NCI-H1436 (cell line): ENCODE results near the gene ZNF385A.

Source experiments
- DNase-seq: peaks from one replicate; lab custom pipeline; 2025; lab: John Stamatoyannopoulos, UW

The ZNF385A gene

DNA sequence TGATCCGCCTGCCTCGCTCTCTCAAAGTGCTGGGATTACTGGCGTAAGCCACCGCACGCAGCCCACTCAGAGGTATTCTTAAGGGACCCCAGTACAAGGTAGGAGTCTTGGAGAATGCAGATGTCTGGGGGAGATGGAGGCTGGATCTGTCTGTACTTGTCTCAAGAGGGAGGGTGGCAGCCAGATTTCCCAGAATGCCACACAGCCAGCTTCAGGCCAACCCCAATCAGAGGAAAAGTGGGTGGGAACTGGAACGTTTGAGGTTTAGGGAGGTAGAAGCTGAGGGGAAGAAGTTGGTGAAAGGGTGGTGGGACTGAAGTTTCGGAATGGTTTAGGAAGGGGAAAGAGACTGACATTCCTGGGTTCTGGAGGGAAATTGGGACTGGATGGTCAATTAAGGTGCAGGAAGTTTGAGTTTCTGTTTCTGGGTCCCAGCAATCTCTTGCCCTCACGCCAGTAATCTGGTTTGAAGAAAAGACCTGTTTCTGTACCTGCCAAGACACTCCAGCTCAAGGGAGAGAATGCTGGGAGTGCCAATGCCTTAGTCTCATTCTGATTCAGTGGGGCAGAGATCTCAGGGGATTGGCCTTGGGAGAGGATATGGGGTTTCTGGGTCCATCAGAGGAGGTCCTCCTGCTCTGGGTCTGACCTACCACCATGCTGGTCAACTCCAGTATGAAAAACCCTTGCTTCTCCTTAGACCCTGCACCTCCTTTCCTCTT is 8.1 kb upstream of the ZNF385A start:
- no peak for DNase-seq

DNA sequence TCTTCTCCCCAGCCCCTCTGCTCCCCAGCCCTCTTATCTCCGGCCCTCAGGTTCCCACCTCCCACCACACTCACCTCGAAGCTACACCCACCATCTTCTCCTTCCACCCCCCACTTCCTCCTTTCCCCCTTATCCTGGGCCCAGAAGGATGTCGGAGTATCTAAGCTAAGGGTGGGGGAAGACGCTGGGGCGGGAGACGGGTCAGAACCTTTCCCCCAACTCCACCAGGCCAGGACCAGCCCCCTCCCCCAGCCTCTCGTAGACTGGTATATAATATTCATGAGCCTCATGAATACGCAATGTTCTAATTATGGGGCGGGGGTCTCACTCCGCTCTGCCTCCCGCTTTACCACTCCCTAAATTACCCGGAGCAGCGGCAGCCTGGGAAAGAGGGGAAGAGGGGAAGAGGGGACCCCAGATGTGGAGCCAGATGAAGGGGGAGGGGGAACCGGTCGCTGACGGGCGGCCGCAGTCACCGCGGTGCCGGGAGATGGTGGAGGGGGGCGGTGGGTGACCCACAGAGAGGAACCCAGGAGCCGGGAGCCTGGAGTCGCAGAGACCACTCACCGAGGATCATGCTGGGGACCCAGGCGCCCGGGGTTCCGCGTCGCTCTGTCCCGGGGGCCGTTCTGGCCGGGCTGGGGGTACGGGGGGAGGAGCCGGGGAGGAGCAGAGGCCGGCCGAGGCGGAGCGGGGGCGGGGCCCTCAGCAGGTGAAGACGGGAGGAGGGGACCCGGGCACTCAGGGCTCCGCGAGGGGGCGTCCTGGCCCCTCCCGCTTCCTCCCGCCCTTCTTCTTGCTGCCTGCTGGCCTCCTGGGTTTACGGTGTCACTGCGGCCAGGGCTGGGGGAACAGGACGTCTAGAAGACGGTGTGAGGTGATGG is 6.4 kb upstream of the ZNF385A start:
- peak; percentile 68 for DNase-seq

DNA sequence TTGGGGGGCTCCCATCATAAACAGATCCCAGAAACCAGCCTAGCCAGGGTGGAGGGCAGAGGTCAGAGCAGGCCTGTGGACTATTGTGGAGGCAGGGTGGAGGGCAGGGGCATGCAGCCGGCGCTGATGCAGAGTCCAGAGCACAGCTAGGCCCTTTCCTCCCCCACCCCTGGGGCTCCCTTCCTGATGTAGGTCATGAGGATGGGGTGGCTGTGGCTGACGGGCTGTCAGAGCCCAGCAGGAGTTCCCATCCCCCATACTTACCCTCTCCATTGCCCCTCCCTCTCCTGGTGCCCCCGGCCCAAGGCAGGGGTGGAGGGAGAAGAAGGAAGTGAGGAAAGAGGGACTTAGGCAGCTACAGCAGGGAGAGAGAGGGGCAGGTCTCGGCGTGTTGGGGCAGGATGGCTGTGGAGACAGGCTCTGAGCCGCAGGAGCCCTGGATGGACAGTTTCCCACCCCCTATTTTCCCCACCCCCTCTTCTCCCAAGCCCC is 5.7 kb upstream of the ZNF385A start:
- DNase-seq = peak; percentile 14

DNA sequence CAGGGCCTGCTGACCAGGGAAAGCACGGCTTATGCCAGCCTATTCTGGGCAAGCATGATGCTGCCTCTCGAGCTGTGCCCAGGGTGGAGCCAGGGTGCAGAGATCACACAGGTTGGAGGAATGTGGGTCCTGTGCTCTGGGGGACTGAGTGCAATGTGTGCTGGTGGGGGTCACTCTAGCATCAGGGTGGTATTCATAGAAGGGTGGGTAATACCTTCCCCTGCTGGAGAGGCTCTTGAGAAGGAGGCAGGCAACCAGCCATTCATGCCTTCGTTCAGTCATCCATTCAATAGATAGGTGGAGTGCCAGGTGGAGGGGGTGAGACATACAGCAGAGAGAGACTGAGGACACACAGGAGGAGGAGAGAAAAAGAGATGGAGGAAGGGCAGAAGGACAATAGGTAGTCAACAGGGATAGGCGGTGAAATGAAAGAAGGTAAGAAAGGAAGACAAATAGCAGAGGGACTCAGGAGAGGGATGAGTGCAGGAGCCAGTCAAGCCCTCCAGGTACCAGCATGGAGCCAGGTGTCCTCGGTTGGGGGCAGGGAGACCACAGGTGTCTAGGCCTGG is 5.2 kb upstream of the ZNF385A start:
- no peak for DNase-seq

DNA sequence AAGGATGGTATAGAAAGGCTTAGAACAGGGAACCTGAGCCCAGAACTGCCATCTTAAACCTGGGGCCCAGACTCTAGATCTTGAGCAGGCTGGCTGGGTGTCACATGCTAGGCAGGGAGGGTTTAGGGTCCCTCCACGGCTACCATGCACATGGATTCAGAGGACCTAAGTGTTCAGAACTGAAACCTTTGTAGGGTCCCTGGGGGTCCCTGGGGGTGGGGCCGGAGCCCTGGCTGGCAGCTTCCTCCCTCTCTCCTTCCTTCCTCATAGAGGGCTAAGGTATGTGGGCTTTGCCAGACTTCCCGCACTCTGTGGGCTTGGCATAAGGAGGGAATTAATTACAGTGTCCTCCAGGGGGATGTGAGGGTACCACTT is 4.6 kb upstream of the ZNF385A start:
- no peak for DNase-seq

DNA sequence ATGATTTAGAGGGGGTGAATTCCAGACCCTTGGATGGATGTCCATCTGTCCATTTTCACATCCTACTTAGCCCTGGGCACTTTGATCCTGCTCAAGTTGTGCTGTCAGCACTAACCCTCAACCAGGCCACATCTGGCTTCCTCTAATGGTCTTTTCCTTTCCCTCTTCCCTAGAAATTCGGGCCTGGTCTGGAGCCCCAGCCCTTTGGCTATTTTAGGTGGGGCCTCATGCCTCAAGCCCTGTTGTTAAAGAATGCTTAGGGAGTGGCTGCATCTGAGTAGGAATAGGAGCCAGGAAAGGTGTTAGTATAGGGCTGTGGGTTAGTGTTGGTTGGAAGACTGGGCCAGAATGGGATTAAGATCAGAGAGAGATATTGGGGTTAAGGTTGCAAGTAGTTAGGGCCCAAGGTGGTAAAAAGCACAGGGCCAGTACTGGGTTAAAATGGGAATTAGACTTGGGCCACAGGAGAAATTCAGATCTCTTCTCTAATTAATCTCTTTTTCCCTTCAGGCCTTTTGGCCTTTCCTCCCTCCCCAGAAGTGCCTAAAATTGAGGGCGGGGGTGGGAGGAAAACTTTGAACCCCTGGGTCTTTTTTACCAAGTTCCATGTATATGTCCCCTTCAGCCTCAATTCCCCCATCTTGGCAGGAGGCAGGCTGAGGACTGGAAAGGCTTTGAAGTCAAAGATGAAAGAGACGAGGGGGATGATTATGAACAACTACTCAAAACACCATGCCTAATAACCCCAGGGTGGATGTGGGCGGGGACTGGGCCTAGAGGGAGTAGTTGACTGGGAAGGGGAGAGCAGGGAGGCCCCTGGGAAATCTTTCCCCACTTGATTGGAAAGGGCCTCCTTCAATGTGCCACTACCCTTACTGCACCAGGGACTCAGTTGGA is 4.0 kb upstream of the ZNF385A start:
- no peak for DNase-seq

DNA sequence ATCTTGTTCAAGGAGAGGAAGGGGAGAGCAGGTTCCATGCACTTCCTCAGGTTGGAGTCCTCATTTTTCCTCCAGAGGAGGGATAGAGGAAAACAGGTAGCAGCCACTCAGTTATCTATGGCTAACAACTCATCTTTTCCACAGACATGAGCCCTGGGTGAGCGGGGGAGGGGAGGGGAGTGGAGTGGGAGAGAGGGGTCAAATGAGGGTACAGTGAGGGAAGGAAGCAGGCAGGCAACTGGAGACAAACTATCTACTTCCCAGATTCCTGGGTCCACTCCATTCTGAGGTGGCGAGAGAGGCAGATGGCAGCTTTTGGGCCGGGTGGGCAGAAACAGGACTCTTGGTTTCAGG is 2.6 kb upstream of the ZNF385A start:
- no peak for DNase-seq

DNA sequence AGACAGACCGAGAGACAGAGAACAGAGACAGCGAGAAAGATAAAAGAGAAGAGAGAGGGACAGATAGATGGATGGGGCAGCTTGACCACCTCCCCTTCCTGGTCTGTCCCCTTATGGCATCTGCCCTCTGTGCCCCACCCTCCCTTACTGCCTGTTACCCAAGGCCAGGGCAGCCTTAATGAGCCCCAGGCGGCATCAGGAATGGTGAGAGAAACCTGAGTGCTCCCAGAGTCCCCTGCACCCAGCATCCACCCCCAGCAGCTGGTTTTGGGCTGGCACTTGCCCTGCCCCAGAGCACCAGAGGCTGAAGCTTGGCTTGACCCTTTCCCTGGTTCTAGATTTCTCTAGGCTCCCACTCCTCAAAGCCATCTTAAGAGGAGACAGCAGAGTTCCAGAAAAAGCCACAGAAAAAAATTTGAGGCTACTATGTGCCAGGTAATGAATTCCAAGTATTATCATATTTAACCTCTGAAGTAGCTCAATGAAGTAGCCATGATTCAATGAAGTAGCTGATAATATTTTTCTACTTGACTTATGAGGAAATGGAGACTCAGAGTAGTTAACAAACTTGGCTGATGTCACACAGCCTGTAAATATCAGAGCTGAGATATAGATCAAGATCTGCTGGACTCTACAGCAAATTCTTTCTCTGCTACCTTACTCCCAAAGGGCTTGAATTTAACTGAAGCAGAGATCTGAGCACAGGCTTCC is 2.0 kb upstream of the ZNF385A start:
- no peak for DNase-seq

DNA sequence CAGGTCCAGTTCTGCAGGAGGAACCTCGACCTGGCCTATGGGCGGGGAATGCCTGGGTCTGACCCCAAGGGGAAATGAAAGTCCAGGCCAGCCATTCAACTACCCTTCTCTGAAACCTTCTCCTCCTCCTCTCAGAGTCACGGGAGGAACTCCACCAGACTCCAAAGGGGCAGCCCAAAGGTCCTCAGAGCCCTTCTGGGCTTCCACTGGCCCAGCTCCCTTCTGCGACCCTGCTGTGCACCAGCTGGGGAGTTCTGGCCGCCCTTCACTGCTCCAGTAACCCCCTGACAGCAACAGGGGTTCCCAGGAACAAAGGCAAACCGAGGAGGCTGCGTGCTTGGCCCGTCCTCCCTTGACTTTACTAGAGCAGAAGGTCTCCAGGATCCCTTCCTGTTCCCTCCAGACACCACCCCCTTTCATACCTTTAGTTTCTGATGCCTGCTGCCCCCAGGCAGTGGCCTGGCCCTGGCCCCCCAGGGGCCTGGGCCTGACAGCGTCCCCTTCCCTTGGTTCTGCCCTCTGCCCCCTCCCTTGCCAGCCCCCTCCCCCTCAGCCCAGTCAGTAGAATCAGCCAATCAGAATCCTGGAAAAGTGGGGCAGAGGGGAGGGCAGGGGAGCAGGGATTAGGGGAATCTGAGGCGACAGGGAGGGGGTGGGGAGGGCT is 850 bp upstream of the ZNF385A start:
- no peak for DNase-seq

DNA sequence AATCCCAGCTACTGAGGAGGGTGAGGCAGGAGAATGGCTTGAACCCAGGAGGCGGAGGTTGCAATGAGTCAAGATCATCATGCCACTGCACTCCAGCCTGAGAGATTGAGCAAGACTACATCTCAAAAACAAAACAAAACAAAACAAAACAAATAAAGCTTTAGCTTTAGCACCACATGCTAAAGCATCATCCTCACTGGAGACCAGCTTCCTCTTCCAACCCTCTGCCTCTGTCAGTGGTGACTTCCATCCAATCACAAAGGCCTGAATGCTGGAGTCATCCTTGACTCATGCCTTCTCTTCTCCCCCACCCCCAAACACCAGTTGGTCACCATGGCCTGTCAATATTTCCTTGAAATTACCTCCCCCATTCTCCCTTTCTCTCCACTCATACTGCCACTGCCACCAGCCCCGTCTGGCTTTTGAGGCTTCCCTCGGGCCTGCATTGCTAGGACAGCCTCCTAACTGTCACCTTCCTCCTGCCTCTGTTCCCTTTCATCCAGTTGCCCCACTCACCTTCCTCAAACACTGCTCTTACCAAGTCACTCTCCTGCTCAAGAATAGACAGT is 1.4 kb downstream of the ZNF385A start:
- no peak for DNase-seq

DNA sequence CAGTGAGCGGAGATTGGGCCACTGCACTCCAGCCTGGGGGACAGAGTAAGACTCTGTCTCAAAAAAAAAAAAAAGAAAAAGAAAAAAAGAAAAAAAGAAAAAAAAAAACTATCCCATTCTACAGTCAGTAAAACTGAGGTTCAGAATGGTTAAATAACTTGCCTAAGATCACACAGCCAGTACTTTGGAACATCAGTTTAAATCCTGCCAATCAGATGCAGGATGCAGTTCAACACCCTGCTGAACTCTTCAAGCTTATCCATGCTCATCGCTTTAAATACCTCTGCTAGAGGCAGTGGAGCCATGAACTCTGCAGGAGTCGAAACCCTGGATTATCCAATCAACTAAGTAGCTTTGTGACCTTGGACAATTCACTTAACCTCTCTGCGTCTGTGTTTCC is 3.4 kb downstream of the ZNF385A start:
- no peak for DNase-seq

DNA sequence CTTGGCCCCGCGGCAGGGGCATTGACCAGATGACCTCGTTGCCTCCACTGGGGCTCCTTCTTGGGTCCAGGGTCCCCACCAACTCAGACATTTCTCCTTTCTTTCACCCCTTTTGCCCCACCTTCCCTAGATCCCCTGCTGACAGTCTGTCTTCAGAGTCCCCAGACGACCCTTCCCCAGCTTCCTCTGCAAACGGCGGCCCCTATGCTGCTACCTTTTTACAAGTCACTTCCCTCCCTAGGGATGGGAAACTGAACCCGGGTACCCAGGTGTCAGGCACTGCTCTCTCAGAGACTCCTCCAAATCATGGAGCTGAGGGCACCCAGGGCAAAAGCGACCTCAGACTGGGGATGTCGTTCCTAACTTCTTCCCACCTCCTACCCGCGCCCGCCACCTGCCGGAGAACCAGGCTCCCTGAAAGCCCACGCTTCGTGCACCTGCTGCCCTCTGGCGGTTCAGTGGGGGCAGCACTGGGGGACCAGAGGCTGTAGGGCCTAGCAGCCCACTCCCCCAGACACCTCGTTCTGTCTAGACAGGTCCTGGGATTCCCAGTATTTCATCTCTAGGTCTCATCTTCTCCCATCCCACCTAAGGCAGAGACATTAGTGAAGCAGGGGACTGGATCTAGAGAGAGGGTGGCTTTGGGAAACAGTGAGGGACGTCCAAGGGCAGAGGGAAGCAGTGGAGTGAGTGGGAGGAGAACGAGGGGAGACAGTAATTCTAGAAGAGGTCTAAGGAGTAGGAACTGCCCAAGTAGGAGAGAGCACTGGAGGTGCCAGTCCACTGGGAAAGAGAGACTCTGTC is 4.9 kb downstream of the ZNF385A start:
- DNase-seq = peak; percentile 64

DNA sequence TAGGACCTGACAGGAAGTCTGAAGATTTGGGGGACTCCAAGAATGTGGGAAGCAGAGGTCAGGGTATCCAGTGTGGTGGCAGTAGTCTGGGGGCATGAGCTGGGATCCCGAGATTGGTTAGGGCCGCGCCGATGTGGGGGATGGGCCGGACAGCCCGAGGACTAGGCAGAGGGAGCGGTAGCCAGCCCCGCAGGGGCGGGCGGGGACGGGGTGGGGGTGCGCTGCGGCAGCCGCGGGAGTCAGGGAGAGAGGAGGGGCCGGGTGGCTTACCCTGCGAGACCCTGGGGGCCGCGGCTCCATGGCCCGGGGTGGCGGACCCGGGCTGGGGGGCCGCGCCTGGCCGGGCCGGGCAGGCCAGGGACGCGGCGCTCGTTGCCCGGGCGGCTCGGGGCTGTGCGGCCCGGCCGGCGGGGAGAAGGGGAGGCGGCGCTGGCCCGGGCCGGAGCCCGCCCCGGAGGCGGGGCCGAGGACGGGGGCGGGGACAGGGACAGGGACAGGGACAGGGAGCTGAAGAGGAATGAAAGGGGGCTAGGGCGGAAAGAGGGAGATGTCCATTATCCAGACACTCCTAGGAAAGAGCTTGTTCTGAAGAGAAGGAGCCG is 5.6 kb downstream of the ZNF385A start:
- no peak for DNase-seq

DNA sequence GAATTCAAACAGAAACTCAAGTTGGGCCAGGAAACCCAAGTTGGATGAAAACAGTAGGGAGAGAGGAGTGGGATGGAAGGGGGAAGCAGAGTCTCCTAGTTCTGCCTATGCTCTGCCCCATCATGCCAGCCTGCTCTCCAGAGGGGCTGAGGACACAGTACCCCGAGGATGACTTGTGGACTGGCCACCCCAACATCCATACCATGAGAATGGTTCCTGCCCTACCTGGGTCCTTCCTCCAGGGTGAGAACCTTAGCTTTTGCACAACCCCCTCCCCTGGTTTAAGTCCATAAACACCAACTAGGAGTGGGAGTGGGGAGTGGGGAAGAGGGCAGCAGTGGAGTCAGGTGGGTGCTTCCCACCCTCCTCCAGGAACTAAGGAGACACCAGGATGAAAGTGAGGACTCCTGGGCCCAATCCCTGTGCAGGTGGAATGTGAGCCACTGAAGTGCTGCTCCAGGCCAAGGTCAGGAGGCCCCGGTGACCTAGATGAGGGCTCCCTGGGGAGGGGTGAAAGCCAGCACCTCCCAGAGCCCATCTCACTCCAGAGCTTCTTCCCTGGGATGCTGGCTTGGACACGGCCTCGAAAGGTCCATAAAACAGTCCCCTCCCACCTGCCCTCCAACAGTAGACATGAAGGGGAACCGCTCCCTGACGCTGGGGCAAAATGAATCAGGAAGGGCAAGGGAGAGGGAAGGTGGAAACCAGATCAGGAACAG is 6.6 kb downstream of the ZNF385A start:
- no peak for DNase-seq

DNA sequence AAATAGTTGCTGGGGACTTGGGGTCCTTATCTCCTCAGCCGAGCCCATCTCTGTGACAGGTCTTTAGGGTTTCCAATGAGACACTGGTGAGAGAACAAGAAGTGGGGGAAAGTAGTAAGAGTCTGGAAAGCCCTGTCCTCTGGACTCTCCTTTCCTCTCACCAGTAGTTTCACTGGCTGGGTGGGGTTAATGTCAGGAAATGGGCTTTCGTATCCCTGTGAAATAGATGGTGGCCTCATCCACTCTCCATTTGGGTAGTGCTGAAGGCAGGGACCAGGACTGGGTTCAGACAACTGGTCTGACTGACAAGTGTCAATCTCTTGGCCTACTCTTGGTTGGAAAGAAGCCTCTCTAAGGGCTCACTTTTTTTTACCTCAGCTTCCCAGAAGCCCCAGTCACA is 7.5 kb downstream of the ZNF385A start:
- DNase-seq = no peak

DNA sequence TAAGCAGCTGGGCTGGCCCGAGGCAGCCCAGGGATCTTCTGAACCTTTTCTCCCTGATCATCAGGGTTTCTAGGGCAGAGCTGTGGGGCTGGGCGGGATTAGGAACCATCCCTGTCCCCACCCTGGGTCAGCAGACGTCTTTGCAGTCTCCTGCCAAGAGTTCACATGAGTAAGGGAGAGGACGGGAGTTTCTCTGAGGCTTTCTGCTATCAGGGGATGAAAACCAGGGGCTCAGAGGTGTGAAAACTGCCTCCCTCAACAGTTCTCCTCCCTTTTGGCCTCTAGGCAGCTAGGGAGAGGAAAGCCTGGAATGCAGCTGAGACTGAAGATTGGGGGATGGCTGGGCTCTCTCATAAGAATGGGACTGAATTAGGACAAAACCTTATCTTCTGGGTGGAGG is 7.9 kb downstream of the ZNF385A start:
- DNase-seq = no peak

DNA sequence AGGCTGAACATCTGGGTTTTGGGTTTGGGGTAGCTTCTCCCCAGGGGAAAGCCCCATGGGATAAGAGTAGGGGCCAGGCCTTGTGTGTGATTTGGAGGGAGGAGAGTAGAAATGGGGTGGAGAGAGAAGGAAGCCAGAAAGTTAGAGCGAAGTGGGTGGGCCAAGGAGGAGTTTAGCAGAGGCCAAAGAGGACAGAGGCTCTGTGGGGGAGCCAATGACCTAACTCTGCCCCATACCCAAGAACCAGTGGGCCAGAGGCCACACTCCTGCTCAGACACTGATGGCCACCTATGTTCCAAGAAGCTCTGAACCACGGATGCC is 9.3 kb downstream of the ZNF385A start:
- no peak for DNase-seq

DNA sequence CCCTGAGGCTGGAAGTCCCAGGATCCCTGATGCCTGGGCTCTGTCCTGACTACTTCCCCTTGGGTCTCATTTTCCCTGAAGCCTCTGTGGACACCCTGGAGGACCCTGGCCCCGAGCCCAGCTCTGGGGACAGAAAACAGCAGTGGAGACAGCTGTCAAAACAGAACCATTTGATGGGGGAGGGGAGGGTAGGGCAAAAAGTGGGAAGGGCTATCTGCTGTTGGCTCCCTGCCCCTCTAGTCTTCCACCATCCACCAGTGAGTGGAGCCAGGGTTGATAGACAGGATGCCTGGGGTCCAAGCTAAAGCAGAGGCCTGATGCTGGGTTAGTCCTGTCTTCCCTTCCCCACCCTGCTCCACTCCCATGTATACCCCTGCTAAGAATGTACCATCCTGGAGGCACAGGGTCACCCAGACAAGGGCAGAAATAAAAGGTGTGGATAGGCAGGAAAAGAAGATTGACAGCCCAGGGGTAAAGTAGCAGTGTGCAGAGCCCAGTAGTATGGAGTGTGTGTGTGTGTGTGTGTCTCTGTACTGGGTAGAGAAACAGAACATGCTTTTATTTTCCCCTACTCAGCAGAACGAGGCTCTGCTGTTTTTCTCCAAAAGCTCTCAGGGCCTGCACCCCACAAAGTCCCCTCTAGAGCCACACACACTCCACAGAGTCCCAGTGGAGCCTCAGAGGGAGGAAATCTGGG is 9.8 kb downstream of the ZNF385A start:
- no peak for DNase-seq
